ENCODE measurements around the gene FOXP1. TPM values are rescaled to one million over a fixed set of nuclear protein-coding genes. Genes with fewer than 3 reads are reported as not detected.

FOXP1 gene
- total and polyA plus RNA-seq, 8 donors: 95.1 to 143 (median 123) TPM

DNA sequence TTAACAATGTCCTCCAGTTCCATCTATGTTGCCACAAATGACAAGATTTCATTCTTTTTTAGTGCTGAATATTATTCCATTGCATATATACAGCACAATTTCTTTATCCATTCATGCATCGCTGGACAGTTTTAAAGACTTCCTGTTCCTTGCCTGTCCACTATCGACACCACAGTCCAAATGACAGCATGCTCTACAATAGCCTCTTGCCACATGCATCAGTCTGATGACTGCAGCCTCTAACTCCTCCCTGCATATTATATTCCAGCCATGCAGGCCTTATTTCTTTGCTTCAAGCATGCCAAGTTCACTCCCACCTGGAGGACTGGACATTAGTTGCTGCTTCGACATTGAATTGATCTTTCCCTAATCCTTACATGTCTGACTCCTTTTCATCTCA lies 306.2 kb downstream of the FOXP1 start:
- no peaks in the 10 kb centered on the region for H3K27me3 ChIP-seq
- H3K36me3 ChIP-seq: no peaks in the 10 kb centered on the region
- ATAC-seq (no peak), DNase-seq (no peak)
- no peak overlapping the region for H3K4me3 ChIP-seq
- intact Hi-C loops (cut with DNase I): no loop called here
- no peak overlapping the region for H3K27ac ChIP-seq
- no peaks in the 10 kb centered on the region for H3K9me3 ChIP-seq
- TF ChIP-seq, protein P1, sequence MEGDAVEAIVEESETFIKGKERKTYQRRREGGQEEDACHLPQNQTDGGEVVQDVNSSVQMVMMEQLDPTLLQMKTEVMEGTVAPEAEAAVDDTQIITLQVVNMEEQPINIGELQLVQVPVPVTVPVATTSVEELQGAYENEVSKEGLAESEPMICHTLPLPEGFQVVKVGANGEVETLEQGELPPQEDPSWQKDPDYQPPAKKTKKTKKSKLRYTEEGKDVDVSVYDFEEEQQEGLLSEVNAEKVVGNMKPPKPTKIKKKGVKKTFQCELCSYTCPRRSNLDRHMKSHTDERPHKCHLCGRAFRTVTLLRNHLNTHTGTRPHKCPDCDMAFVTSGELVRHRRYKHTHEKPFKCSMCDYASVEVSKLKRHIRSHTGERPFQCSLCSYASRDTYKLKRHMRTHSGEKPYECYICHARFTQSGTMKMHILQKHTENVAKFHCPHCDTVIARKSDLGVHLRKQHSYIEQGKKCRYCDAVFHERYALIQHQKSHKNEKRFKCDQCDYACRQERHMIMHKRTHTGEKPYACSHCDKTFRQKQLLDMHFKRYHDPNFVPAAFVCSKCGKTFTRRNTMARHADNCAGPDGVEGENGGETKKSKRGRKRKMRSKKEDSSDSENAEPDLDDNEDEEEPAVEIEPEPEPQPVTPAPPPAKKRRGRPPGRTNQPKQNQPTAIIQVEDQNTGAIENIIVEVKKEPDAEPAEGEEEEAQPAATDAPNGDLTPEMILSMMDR (IDR thresholded peaks at IDR 0.05): no peak
- no peaks in the 10 kb centered on the region for H3K4me1 ChIP-seq

DNA sequence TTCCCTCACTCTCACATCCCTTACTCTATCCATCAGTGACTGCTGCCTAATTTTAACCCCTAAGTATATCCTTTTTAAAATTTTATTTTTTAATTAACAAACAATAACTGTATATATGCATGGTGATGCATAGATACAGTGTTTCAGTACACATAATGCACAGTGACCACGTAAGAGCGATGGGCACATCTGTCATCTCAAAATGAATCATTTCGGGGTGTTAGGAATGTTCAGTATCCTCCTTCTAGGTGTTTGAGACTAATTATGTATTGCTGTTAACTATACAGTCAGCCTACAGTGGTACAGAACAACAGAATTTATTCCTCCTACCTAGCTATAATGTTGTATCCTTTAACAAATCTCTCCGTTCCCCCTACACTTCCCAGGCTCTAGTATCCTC lies 307.0 kb downstream of the FOXP1 start:
- H3K36me3 ChIP-seq: no peaks in the 10 kb centered on the region
- no peaks in the 10 kb centered on the region for H3K4me1 ChIP-seq
- H3K4me3 ChIP-seq: no peak overlapping the region
- no peak overlapping the region for H3K27ac ChIP-seq
- no peaks in the 10 kb centered on the region for H3K27me3 ChIP-seq
- TF ChIP-seq, protein P1 (IDR thresholded peaks at IDR 0.05): no peak
- no peaks in the 10 kb centered on the region for H3K9me3 ChIP-seq
- intact Hi-C loops (cut with DNase I): no loop called here
- ATAC-seq (no peak), DNase-seq (no peak)

DNA sequence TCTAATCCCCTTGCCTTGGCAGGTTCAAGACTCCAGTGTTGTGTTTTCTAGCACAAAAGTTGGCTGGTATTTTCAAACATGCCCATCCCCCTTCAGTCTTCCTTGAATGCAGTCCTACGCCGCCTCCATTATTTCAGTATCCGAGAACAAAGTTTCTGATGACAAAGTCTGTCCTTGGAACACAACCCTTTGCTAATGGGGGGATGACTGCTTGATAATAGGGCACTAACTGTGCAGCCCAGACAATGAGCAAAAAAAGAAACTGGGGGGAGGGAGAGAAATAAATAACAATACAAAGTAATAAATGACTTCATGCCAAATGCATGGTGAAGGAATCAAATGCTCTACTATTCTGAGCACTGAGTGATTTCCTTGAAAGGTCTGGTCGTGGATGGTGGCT lies 310.1 kb downstream of the FOXP1 start:
- H3K9me3 ChIP-seq: no peaks in the 10 kb centered on the region
- no peak overlapping the region for H3K27ac ChIP-seq
- H3K27me3 ChIP-seq: no peaks in the 10 kb centered on the region
- TF ChIP-seq, protein P1 (IDR thresholded peaks at IDR 0.05): no peak
- H3K4me3 ChIP-seq: no peak overlapping the region
- intact Hi-C loops (cut with DNase I): no loop called here
- DNase-seq (no peak), ATAC-seq (no peak)
- no peaks in the 10 kb centered on the region for H3K36me3 ChIP-seq
- H3K4me1 ChIP-seq: peaks cover 0 to 7% of the 10 kb centered on the region in 2 donors

DNA sequence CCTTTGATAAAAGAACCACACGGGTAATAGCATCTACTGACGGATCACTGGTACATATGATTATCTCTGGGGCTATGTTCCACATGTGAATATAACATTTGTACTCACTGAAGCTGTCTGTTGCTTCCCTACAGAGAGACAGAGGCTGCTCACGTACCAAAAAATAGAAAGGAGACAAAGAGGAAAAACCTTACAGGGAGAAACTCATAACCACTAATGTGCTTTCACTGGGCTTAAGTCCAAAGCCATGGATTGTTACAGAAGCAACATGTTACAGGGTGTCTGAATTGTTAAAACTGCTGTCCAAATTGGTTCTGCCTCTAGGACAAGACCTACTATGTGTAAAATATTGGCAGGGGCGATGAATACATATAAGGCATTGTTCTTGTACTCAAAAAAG lies 311.9 kb downstream of the FOXP1 start:
- ATAC-seq: no peak
- no peaks in the 10 kb centered on the region for H3K27me3 ChIP-seq
- TF ChIP-seq, protein P1 (IDR thresholded peaks at IDR 0.05): no peak
- no peak overlapping the region for H3K4me3 ChIP-seq
- no peak overlapping the region for H3K27ac ChIP-seq
- DNase-seq: peak in 1 of 4 donors; percentile 20
- H3K9me3 ChIP-seq: no peaks in the 10 kb centered on the region
- H3K36me3 ChIP-seq: no peaks in the 10 kb centered on the region
- intact Hi-C loops (cut with DNase I): no loop called here
- H3K4me1 ChIP-seq: peaks cover 0 to 7% of the 10 kb centered on the region in 2 donors

DNA sequence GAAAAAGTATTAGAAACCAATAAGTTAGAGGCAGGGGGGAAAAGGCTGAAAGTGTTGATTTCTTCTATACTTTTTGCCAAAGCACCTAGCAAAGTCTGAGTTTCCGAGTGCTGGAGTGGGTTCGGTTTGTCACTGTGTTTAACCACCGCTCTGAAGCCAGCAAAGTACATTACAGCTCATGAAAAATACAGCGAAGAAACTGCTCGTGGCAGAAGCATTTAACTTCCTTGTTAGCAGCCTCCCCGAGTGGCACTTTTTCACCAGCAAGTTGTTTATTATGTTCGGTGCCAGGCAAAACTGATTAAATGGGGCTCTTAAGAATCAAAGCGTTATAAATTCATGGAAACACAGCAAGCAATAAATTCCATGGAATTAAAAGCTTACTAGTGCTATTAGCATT lies 313.6 kb downstream of the FOXP1 start:
- Histone ChIP-seq H3K4me3 (no peak overlapping the region), H3K4me1 (peaks cover 0 to 7% of the 10 kb centered on the region in 2 donors), H3K27ac (no peak overlapping the region), H3K9me3 (no peaks in the 10 kb centered on the region), H3K27me3 (no peaks in the 10 kb centered on the region), H3K36me3 (no peaks in the 10 kb centered on the region)
- ATAC-seq (peak; percentile 64), DNase-seq (peak in 1 of 4 donors; percentile 19)
- TF ChIP-seq, protein P1 (IDR thresholded peaks at IDR 0.05): no peak
- intact Hi-C loops (cut with DNase I): no loop called here
